ENCODE results near the gene IPCEF1.

IPCEF1 gene

DNA sequence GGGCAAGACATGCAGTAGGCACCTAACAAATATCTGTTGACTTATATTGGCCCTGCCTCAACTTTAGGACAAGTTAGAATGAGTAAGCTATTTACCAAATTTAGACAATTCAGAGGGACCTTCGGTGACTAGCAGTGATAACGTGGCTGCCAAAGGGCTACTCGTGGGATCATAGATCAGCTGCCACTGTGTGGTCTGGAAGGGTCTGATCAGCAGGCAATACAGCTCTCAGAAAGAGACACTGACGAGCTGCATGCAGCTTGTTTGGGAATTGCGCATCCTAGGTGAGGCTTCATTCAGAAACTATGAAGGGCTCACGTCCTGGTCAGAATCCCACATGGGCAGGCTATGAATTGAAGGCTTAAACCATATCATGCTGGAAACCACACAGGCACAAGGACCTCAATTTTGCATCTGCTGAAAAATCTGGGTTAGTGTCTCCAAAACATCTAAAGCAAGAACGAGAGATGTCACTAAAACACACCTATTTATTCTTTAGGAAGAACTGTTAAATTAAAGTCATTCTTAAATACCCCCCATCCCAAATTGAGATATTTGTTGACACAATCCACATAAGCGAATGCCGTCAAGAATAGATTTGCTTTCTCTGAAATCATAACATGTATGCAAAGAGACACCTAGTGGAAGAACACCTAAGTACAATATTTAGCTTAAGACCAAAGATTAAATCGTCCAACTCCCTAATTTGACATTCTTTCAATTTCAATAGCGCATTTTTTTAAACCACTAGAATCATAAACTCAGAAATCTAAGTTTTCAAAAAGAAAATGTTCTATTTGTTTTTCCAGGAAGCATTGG, 79.6 kb downstream of the IPCEF1 start:
- Histone ChIP-seq H3K4me2 (no peak overlapping the region), H3K79me2 (ENCODE audit: insufficient read depth, low read depth) (no peaks in the 10 kb centered on the region), H3K4me3 (IDR thresholded peaks at IDR 0.05; ENCODE audit: insufficient read depth, low read depth, low read length) (no peak overlapping the region), H3K36me3 (ENCODE audit: insufficient read depth) (no peaks in the 10 kb centered on the region), H3K27me3 (ENCODE audit: insufficient read depth, low read depth) (no peaks in the 10 kb centered on the region), H4K20me1 (ENCODE audit: insufficient read depth) (no peaks in the 10 kb centered on the region), H3K27ac (no peak overlapping the region), H3K9ac (no peak overlapping the region), H3K4me1 (ENCODE audit: low read depth, poor library complexity, severe bottlenecking) (no peaks in the 10 kb centered on the region), H2AFZ (ENCODE audit: low read depth) (no peak overlapping the region)
- TF ChIP-seq, protein P1, sequence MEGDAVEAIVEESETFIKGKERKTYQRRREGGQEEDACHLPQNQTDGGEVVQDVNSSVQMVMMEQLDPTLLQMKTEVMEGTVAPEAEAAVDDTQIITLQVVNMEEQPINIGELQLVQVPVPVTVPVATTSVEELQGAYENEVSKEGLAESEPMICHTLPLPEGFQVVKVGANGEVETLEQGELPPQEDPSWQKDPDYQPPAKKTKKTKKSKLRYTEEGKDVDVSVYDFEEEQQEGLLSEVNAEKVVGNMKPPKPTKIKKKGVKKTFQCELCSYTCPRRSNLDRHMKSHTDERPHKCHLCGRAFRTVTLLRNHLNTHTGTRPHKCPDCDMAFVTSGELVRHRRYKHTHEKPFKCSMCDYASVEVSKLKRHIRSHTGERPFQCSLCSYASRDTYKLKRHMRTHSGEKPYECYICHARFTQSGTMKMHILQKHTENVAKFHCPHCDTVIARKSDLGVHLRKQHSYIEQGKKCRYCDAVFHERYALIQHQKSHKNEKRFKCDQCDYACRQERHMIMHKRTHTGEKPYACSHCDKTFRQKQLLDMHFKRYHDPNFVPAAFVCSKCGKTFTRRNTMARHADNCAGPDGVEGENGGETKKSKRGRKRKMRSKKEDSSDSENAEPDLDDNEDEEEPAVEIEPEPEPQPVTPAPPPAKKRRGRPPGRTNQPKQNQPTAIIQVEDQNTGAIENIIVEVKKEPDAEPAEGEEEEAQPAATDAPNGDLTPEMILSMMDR (conservative IDR thresholded peaks at IDR 0.05; ENCODE audit: low read depth, low read length): peak; percentile 66

DNA sequence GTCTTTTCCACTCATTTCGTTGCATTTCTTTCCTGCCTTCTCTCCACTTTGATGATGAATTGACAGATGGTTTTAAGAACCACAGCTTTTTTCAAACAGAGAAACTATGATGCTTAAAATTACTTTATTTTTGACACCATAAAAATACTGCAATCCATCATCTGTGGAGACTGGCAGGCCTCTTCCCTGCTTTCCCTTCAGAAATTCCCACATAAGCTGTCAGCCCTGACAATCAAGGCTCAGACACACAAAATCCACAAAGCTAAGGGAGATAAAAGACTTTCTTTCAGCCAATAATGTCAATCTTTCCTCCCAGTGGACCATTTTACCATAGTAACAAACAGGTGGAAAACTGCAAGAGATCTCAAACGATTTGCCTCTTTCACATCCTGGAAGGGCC, 82.4 kb downstream of the IPCEF1 start:
- no peak overlapping the region for H3K27ac ChIP-seq
- no peaks in the 10 kb centered on the region for H4K20me1 ChIP-seq (ENCODE audit: insufficient read depth)
- TF ChIP-seq, protein P1 (conservative IDR thresholded peaks at IDR 0.05; ENCODE audit: low read depth, low read length): no peak
- H3K27me3 ChIP-seq (ENCODE audit: insufficient read depth, low read depth): no peaks in the 10 kb centered on the region
- H3K36me3 ChIP-seq (ENCODE audit: insufficient read depth): no peaks in the 10 kb centered on the region
- H3K4me1 ChIP-seq (ENCODE audit: low read depth, poor library complexity, severe bottlenecking): no peaks in the 10 kb centered on the region
- H3K9ac ChIP-seq: no peak overlapping the region
- no peak overlapping the region for H3K4me3 ChIP-seq (IDR thresholded peaks at IDR 0.05; ENCODE audit: insufficient read depth, low read depth, low read length)
- H3K79me2 ChIP-seq (ENCODE audit: insufficient read depth, low read depth): no peaks in the 10 kb centered on the region
- no peak overlapping the region for H3K4me2 ChIP-seq
- no peak overlapping the region for H2AFZ ChIP-seq (ENCODE audit: low read depth)

DNA sequence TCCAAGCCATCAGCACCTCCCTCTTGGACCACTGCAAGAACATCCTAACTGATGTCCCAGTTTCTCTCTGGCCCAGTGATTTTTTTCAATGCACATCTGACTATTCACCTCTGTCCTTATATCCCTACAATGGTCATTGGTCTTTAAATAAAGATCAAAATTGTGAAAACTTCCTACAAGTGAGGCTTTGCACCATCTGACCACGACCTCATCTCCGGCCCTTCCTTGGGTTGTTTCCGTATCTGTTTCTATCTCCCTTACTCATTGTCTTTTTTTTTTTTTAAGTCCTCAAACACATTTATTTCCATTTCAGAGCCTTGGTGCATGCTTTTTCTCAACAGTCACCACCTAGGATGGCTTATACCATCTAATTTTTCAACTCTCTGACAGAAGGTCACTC, 88.1 kb downstream of the IPCEF1 start:
- H3K36me3 ChIP-seq (ENCODE audit: insufficient read depth): no peaks in the 10 kb centered on the region
- no peaks in the 10 kb centered on the region for H3K79me2 ChIP-seq (ENCODE audit: insufficient read depth, low read depth)
- H3K9ac ChIP-seq: no peak overlapping the region
- H3K4me3 ChIP-seq (IDR thresholded peaks at IDR 0.05; ENCODE audit: insufficient read depth, low read depth, low read length): no peak overlapping the region
- no peaks in the 10 kb centered on the region for H3K27me3 ChIP-seq (ENCODE audit: insufficient read depth, low read depth)
- peaks cover 28% of the 10 kb centered on the region for H3K4me1 ChIP-seq (ENCODE audit: low read depth, poor library complexity, severe bottlenecking)
- no peaks in the 10 kb centered on the region; the same call in 1 of the 2 replicates for H4K20me1 ChIP-seq (ENCODE audit: insufficient read depth)
- H3K27ac ChIP-seq: no peak overlapping the region
- H3K4me2 ChIP-seq: no peak overlapping the region
- no peak overlapping the region for H2AFZ ChIP-seq (ENCODE audit: low read depth)
- TF ChIP-seq, protein P1 (conservative IDR thresholded peaks at IDR 0.05; ENCODE audit: low read depth, low read length): no peak

DNA sequence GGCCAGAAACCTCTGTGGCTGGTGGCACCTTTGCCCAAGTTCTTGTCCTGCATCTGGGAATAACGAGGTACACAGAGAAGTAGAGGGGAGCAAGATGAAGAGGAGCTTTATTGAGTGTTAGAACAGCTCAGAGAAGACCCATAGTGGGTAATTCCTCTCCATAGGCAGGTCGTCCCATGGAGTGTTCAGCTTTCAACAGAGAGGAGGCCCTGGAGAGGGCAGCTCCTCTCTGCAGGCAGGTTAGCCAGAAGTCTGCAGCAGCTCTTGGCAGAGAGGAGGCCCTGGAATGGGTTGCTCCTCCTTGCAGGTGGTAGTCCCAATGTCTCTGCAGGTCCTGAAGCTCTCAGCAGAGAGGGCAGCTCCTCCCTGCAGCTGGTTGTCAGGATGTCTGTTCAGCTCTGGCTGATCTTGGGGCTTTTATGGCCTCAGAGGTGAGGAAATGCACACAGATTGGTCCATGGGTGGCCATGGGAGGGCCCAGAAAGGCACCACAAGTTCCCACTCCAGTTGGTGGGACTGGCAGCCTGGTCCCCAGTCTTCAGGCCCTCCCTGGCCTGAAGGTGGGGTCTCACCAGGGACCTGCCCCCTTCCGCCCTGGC, 89.0 kb downstream of the IPCEF1 start:
- Histone ChIP-seq H3K4me3 (IDR thresholded peaks at IDR 0.05; ENCODE audit: insufficient read depth, low read depth, low read length) (no peak overlapping the region), H3K27me3 (ENCODE audit: insufficient read depth, low read depth) (no peaks in the 10 kb centered on the region), H2AFZ (ENCODE audit: low read depth) (no peak overlapping the region), H4K20me1 (ENCODE audit: insufficient read depth) (no peaks in the 10 kb centered on the region; the same call in 1 of the 2 replicates), H3K27ac (no peak overlapping the region), H3K9ac (no peak overlapping the region), H3K4me2 (peak overlapping the region; percentile 25; the same call in 1 of the 2 replicates), H3K36me3 (ENCODE audit: insufficient read depth) (no peaks in the 10 kb centered on the region), H3K4me1 (ENCODE audit: low read depth, poor library complexity, severe bottlenecking) (peaks cover 28% of the 10 kb centered on the region), H3K79me2 (ENCODE audit: insufficient read depth, low read depth) (no peaks in the 10 kb centered on the region)
- TF ChIP-seq, protein P1 (conservative IDR thresholded peaks at IDR 0.05; ENCODE audit: low read depth, low read length): no peak

Measured in KMS-11 (cell line).